UCSD-AML1 (cell line): ENCODE data around the gene MAB21L2.
"Not testable (repeated sequence)": the region's sequence is repeated elsewhere in the genome, so short reads cannot be mapped to it uniquely, and the experiment has no call there.

ENCODE experiments used
- DNase-seq: peaks from one replicate; lab custom pipeline; 2025; ENCODE audit not compliant: unreplicated experiment; lab: John Stamatoyannopoulos, UW

The MAB21L2 gene

DNA sequence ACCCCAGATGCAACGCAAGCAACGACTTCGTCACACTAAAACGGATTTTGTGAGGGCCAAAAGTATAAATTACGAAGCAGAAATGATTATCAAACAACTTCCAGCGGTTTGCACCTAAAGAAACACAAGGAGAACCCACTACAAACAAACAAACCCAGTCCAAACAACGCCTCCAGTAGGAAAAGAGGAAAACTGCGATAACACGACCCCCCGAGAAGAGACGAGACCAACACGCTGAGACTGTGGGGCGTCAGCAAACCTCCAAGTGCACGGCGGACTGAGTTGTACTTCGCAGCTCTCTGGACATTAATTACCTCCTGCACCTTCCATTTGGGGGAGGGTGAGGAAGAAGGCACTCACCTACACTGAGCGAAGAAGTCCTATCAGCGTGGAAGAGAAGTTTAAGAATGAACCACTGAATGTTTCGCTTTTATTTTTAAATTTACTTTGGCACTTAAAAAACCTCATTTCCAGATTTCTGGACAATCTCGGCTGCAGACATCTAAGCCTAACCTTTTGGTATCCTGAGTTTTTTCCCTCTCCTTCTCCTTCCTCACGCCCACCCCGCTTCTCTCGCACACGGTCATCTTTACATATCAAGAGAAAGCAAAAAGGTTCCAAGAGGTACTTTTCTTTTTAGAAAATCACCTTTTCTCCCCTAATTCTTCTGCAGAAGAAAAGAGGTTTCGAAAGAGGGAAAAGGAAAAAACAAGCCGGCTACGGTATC is at the start of gene MAB21L2:
TSS of gene MAB21L2 (plus strand) at position 6 of the 727 bp plus-strand sequence. CDS start 879 bp downstream, outside the sequence.
- no peak for DNase-seq

DNA sequence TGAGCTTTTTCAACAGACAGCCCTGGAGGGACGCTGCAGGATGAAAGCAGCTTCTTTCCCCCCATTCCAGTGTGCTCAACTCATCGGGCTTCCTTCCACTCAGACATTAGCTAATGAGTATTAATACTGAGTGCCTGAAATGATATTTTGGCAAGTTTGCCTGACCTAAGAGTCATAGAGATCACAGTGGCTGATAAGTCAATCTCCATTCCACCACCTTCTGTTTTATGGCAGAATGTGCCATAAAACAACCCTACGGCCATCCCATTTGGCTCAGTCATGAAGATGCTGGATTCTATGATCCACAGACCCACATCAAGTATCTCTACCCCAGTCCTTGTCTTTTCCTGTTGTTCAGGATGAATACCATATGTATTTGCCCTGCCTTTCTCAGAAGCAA is 48.3 kb upstream of the MAB21L2 start:
- DNase-seq = no peak

GRCh38 chr4:150534818-150535217 is 47.1 kb upstream of the MAB21L2 start:
- DNase-seq = no peak

- DNase-seq = not testable (repeated sequence)
Observed at GRCh38 chr4:150537911-150538310, 44.0 kb upstream of the MAB21L2 start.

GRCh38 chr4:150540536-150540935 is 41.4 kb upstream of the MAB21L2 start:
- DNase-seq = no peak

DNA sequence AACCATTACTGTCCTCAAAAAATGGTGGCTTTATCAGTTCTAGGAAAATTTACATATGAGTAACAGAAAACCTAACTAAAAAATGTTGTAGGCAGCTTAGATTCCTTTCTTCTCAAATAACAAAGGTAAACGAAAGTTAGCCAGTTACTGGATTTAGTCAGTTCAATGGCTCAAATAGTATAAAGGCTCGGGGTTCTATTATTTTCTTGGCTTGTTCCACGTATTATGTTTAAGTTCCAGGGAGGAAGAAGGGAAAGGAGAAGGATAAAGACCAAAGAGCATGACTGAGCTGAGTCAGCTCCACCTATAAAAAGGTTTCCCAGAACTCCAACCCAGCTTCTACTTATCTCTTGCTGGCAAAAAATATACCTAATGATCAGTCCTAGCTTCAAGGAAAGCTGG is 41.0 kb upstream of the MAB21L2 start:
- no peak for DNase-seq

GRCh38 chr4:150541681-150542080 is 40.3 kb upstream of the MAB21L2 start:
- no peak for DNase-seq

GRCh38 chr4:150543042-150543441 is 38.9 kb upstream of the MAB21L2 start:
- DNase-seq = no peak

- DNase-seq = no peak
Observed at GRCh38 chr4:150546286-150546685, 35.7 kb upstream of the MAB21L2 start.

- no peak for DNase-seq
Observed at GRCh38 chr4:150547154-150547838, 34.7 kb upstream of the MAB21L2 start.

DNA sequence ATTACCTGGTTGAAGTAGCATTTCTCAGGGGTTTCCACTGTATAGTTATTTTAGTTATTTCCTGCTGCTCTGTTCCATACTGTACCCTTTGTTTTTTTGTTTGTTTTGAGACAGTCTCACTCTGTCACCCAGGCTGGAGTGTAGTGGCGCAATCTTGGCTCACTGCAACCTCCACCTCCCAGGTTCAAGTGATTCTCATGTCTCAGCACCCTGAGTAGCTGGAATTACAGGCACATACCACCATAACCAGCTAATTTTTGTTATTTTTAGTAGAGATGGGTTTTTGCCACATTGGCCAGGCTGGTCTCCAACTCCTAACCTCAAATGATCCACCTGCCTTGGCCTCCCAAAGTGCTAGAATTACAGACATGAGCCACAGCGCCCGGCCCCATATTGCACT is 24.1 kb upstream of the MAB21L2 start:
- not testable (repeated sequence) for DNase-seq

GRCh38 chr4:150561143-150561737 is 20.7 kb upstream of the MAB21L2 start:
- DNase-seq = no peak

GRCh38 chr4:150562250-150562649 is 19.7 kb upstream of the MAB21L2 start:
- DNase-seq = no peak

- no peak for DNase-seq
Observed at GRCh38 chr4:150562751-150563150, 19.2 kb upstream of the MAB21L2 start.

GRCh38 chr4:150564967-150565366 is 17.0 kb upstream of the MAB21L2 start:
- DNase-seq = not testable (repeated sequence)

DNA sequence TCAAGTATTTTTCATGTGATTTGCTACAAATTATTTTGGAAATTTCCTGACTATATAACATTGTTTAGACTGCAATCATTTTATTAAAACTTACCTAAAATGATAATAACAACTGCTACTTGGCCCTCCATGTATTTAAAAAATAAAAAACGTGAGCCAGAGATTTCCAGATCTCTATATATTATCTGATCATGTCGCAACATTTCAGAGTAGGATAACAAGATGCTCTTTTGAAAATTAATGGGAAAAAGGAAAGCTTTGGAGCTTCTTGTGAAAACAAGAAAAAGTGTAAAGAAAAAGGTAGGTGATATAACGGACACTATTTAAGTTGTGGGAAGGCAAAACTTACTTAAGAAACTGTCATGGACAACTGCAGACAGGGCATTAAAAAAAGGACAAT is 14.9 kb upstream of the MAB21L2 start:
- no peak for DNase-seq

GRCh38 chr4:150569384-150569987 is 12.5 kb upstream of the MAB21L2 start:
- no peak for DNase-seq

DNA sequence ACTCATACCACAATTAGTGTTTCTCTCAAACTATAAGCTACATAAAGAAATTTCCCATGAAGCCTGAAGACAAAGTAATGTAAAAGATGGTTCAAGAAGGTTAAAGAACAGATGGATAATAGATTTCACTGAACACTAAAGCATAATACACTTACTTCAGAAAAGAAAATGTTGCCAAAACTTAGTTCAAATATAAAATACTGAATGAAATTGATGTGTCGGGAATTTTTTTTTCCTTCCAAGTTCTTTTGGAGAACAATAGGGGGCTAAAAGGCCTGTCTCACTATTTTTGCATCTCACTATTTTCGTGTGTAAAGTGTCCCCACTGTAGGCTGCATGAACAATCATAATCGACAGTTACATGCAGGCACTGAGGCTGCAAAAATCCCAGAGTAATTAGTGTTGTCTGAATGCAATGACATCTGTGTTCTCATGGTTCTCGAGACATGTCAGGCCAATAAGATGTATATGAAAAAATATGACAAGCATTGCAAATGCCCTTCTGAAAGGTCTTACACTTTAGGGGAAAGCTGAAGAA is 11.9 kb upstream of the MAB21L2 start:
- no peak for DNase-seq

DNA sequence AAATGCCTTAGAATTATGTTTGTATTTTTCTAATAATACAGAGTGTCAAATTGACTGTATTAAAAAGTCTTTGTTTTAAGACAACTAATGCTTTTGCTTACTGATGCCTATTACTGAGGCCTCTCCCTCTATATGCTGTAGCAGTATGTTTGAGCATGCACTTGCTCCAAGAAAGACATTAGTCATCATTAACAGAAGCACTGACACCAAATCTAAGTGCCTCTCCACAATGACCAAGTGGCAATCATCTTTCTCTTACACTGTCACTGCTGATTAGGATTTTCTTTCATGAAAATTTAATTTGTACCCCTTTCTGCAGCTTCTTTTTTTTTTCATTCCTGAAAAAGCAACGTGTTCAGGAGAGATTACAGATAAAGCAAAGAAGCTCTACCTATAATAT is 11.1 kb upstream of the MAB21L2 start:
- DNase-seq = no peak

DNA sequence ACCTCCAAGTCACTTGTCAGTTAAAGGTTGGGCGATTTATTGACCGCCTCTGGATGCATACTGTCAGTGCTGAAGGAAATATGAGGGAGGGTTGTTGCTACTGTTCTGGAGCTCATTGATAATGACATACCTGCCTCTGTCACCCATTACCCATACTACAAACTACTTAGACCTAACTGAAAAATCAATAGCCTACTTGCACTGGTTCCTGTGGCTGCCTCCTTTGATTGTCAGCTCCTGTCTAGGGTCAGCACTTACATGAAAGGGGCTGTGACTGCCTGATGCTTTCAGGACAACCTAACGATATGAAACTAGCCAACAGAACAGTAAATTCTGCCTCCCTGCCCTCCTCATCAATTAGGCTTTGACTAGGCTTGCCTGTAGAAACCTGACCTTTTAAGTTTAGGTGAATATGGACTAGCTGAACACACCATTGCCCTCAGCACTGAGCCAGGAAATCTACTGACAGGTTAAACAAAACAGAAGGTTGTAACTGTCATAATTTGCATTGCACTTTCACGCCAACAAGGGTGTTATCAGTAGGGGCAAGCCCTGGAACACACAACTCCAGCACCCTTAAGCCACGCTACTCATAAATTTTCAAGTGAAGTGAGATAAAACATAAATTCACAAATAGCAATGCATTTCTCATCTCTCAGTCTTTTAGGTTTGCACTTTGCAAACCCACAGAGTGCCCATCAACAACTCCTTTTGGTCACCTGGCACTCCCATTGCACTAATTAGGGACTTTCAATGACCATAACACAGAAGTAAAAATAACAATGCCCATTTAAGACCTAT is 9.0 kb upstream of the MAB21L2 start:
- DNase-seq = no peak

GRCh38 chr4:150573534-150573933 is 8.4 kb upstream of the MAB21L2 start:
- no peak for DNase-seq
